GM18519 (cell line): Measurements from ENCODE around the gene FNDC5.

Source experiments
- ATAC-seq: cut with Tn5 transposase; IDR thresholded peaks from one replicate; pipeline ENCODE4 v1.9.1; 2021; ENCODE audit warnings: mild to moderate bottlenecking, moderate library complexity; ENCODE audit not compliant: unreplicated experiment, low FRiP score

FNDC5 gene

GRCh38 chr1:32868806-32869455 lies 1.8 kb downstream of the FNDC5 start:
- no peak for ATAC-seq

GRCh38 chr1:32868085-32868484 lies 2.6 kb downstream of the FNDC5 start:
- ATAC-seq, result no peak

GRCh38 chr1:32867671-32868070 lies 3.0 kb downstream of the FNDC5 start:
- ATAC-seq, result no peak

GRCh38 chr1:32867151-32867550 lies 3.6 kb downstream of the FNDC5 start:
- no peak for ATAC-seq

GRCh38 chr1:32865639-32866405 lies 4.9 kb downstream of the FNDC5 start:
- ATAC-seq, result no peak

- no peak for ATAC-seq
These were observed 6.2 kb downstream of the FNDC5 start for GRCh38 chr1:32864375-32865019.

- no peak for ATAC-seq
These were observed 6.8 kb downstream of the FNDC5 start for GRCh38 chr1:32863881-32864245.

- no peak for ATAC-seq
These were observed 7.4 kb downstream of the FNDC5 start for GRCh38 chr1:32863218-32863880.

GRCh38 chr1:32861904-32862695 lies 8.6 kb downstream of the FNDC5 start:
- ATAC-seq, result no peak

- no peak for ATAC-seq
These were observed 10.1 kb downstream of the FNDC5 start for GRCh38 chr1:32860566-32860965.

- ATAC-seq, result no peak
These were observed 10.8 kb downstream of the FNDC5 start for GRCh38 chr1:32859915-32860314.

GRCh38 chr1:32858791-32859190 lies 11.9 kb downstream of the FNDC5 start:
- no peak for ATAC-seq

- ATAC-seq, result no peak
These were observed 12.6 kb downstream of the FNDC5 start for GRCh38 chr1:32858136-32858535.

GRCh38 chr1:32855861-32856617 lies 14.7 kb downstream of the FNDC5 start:
- no peak for ATAC-seq

- ATAC-seq, result no peak
These were observed 22.2 kb downstream of the FNDC5 start for GRCh38 chr1:32848354-32849063.

- no peak for ATAC-seq
These were observed 38.8 kb downstream of the FNDC5 start for GRCh38 chr1:32831878-32832277.

- ATAC-seq, result no peak
These were observed 40.4 kb downstream of the FNDC5 start for GRCh38 chr1:32830092-32830852.

GRCh38 chr1:32828341-32828740 lies 42.4 kb downstream of the FNDC5 start:
- ATAC-seq, result no peak
